ENCODE measurements around the gene TP53BP2. TPM values are rescaled to one million over a fixed set of nuclear protein-coding genes. Genes with fewer than 3 reads are reported as not detected.
A peak's percentile ranks its signal among the peaks of the same experiment; 100 is the strongest.
"Not testable (repeated sequence)": the region's sequence is repeated elsewhere in the genome, so short reads cannot be mapped to it uniquely, and the experiment has no call there.

Gene TP53BP2
- total RNA-seq, 1 experiment from 2014 or later, result 40.6 TPM

- peak; percentile 33 for DNase-seq (ENCODE audit: low read depth)
Observed at GRCh38 chr1:223832637-223832943, 13.2 kb downstream of the TP53BP2 start.

- peak; percentile 81 for DNase-seq (ENCODE audit: low read depth)
Observed at GRCh38 chr1:223831755-223832636, 13.8 kb downstream of the TP53BP2 start.

- no peak for DNase-seq (ENCODE audit: low read depth)
Observed at GRCh38 chr1:223829678-223830077, 16.1 kb downstream of the TP53BP2 start.

GRCh38 chr1:223828162-223828848 is 17.4 kb downstream of the TP53BP2 start:
- DNase-seq (ENCODE audit: low read depth), result no peak

GRCh38 chr1:223827193-223827663 is 18.5 kb downstream of the TP53BP2 start:
- peak; percentile 38 for DNase-seq (ENCODE audit: low read depth)

- no peak for DNase-seq (ENCODE audit: low read depth)
Observed at GRCh38 chr1:223825767-223826748, 19.7 kb downstream of the TP53BP2 start.

- no peak for DNase-seq (ENCODE audit: low read depth)
Observed at GRCh38 chr1:223824712-223825111, 21.0 kb downstream of the TP53BP2 start.

- no peak for DNase-seq (ENCODE audit: low read depth)
Observed at GRCh38 chr1:223824287-223824686, 21.5 kb downstream of the TP53BP2 start.

GRCh38 chr1:223820971-223821370 is 24.8 kb downstream of the TP53BP2 start:
- no peak for DNase-seq (ENCODE audit: low read depth)

- no peak for DNase-seq (ENCODE audit: low read depth)
Observed at GRCh38 chr1:223820515-223820858, 25.3 kb downstream of the TP53BP2 start.

GRCh38 chr1:223819730-223820514 is 25.8 kb downstream of the TP53BP2 start:
- no peak for DNase-seq (ENCODE audit: low read depth)

- not testable (repeated sequence) for DNase-seq (ENCODE audit: low read depth)
Observed at GRCh38 chr1:223817265-223817664, 28.5 kb downstream of the TP53BP2 start.

- peak; percentile 72 for DNase-seq (ENCODE audit: low read depth)
Observed at GRCh38 chr1:223815865-223816264, 29.9 kb downstream of the TP53BP2 start.

GRCh38 chr1:223815020-223815853 is 30.5 kb downstream of the TP53BP2 start:
- no peak for DNase-seq (ENCODE audit: low read depth)

- no peak for DNase-seq (ENCODE audit: low read depth)
Observed at GRCh38 chr1:223813645-223814044, 32.1 kb downstream of the TP53BP2 start.

- DNase-seq (ENCODE audit: low read depth), result peak; percentile 60
Observed at GRCh38 chr1:223811634-223812101, 34.1 kb downstream of the TP53BP2 start.

GRCh38 chr1:223810586-223810985 is 35.2 kb downstream of the TP53BP2 start:
- no peak for DNase-seq (ENCODE audit: low read depth)

- DNase-seq (ENCODE audit: low read depth), result peak; percentile 62
Observed at GRCh38 chr1:223809905-223810304, 35.8 kb downstream of the TP53BP2 start.

- no peak for DNase-seq (ENCODE audit: low read depth)
Observed at GRCh38 chr1:223803211-223803610, 42.5 kb downstream of the TP53BP2 start.

- no peak for DNase-seq (ENCODE audit: low read depth)
Observed at GRCh38 chr1:223802602-223803001, 43.1 kb downstream of the TP53BP2 start.
